Osteocyte (in vitro differentiated cells): ENCODE results near the gene DDR2. TPM values are rescaled to one million over a fixed set of nuclear protein-coding genes. Genes with fewer than 3 reads are reported as not detected.

ENCODE experiments used
- DNase-seq: peaks from one replicate; pipeline ENCODE4 v3.0.0; 2021; ENCODE audit warnings: mixed read lengths; ENCODE audit not compliant: unreplicated experiment; ENCODE audit errors: extremely low spot score
- H3K27ac Mint-ChIP-seq: one replicate; pipeline ENCODE4 v1.8.0; 2021; ENCODE audit warnings: mild to moderate bottlenecking, mixed read lengths; ENCODE audit not compliant: unreplicated experiment
- H3K27me3 Mint-ChIP-seq: one replicate; pipeline ENCODE4 v1.8.0; 2021; ENCODE audit warnings: mixed read lengths; ENCODE audit not compliant: unreplicated experiment
- H3K36me3 Mint-ChIP-seq: one replicate; pipeline ENCODE4 v1.8.0; 2021; ENCODE audit warnings: mixed read lengths; ENCODE audit not compliant: unreplicated experiment
- H3K4me1 Mint-ChIP-seq: one replicate; pipeline ENCODE4 v1.8.0; 2021; ENCODE audit warnings: mixed read lengths; ENCODE audit not compliant: unreplicated experiment
- H3K4me3 Mint-ChIP-seq: one replicate; pipeline ENCODE4 v1.8.0; 2021; ENCODE audit warnings: mild to moderate bottlenecking, moderate library complexity, mixed read lengths; ENCODE audit not compliant: unreplicated experiment
- H3K9me3 Mint-ChIP-seq: one replicate; pipeline ENCODE4 v1.8.0; 2021; ENCODE audit warnings: mixed read lengths; ENCODE audit not compliant: unreplicated experiment
- total RNA-seq: library from RNA; stranded (reverse); gene quantifications from 2 replicates; pipeline ENCODE4 v1.2.1, GENCODE V29; 2021
- TF ChIP-seq, protein P1 (sequence below): fragments of 200-600 bp; sonication (generic); IDR thresholded peaks from 2 replicates; pipeline ENCODE4 v1.5.0; 2021; ENCODE audit warnings: antibody characterized with exemption, mild to moderate bottlenecking, moderate library complexity

The DDR2 gene
- total RNA-seq, 1 donor from 2014 or later, result 173 TPM

DNA sequence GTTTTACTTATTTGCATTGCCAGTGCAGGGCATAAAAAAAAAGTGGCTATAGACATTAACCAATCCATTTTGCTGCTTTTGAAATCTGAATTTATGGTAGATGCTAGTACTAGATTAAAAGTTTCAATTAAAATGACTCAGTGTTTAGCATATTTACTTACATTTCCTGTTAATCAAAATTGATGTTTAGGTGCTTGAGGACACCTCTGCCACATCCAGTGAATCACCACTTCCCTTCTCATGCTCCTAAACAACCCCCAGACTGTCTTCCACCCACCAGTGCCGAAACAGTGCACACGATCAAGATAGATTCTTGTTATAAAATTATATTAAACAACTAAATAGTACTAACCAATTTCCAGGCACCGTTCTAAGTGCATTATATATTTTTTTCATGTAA, 191.0 kb downstream of the DDR2 start:
- TF ChIP-seq, protein P1, sequence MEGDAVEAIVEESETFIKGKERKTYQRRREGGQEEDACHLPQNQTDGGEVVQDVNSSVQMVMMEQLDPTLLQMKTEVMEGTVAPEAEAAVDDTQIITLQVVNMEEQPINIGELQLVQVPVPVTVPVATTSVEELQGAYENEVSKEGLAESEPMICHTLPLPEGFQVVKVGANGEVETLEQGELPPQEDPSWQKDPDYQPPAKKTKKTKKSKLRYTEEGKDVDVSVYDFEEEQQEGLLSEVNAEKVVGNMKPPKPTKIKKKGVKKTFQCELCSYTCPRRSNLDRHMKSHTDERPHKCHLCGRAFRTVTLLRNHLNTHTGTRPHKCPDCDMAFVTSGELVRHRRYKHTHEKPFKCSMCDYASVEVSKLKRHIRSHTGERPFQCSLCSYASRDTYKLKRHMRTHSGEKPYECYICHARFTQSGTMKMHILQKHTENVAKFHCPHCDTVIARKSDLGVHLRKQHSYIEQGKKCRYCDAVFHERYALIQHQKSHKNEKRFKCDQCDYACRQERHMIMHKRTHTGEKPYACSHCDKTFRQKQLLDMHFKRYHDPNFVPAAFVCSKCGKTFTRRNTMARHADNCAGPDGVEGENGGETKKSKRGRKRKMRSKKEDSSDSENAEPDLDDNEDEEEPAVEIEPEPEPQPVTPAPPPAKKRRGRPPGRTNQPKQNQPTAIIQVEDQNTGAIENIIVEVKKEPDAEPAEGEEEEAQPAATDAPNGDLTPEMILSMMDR, result no peak
- DNase-seq, result no peak
- Mint-ChIP-seq H3K4me1 (peaks cover 9% of the 10 kb centered on the region), H3K27ac (no peak overlapping the region), H3K27me3 (peaks cover 7% of the 10 kb centered on the region), H3K36me3 (no peaks in the 10 kb centered on the region), H3K9me3 (peaks cover 3% of the 10 kb centered on the region), H3K4me3 (no peak overlapping the region)

DNA sequence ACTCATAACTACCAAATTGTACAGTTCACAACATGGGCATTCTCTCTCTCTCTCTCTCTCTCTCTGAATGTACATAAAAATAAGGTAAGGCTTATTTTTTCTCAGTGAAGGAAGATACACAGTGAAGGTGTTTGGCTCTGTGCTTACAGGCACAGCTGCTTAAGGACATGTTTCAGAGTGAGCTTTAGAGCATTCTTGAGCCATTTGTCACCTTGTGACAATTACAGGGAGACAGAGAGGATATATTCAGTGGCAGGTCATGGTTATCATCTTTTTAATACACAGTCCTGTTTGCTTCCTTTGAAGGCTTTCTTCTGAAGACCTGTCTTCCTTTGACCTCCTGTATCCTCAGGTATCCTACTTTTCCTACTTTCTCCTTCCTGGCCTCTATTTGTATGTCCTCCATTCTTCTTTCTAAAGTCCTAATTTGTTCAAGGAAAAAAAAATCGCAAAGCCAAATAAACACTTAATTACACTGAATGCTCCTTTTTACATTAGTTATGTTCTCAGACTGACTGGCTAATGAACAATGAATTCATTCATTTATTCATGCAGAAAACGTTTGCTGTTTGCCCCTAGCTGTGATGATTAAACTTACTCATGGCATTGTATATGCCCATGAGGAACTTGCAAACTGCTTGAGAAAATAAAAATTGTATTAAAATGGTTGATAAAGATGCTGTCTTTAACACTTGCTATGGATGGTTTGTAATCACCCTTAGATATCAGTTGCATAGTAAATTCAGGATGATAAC, 191.7 kb downstream of the DDR2 start:
- Mint-ChIP-seq H3K9me3 (peaks cover 3% of the 10 kb centered on the region), H3K36me3 (no peaks in the 10 kb centered on the region), H3K4me3 (no peak overlapping the region), H3K27me3 (peaks cover 13% of the 10 kb centered on the region), H3K27ac (no peak overlapping the region), H3K4me1 (peaks cover 9% of the 10 kb centered on the region)
- TF ChIP-seq, protein P1, result no peak
- DNase-seq, result no peak

DNA sequence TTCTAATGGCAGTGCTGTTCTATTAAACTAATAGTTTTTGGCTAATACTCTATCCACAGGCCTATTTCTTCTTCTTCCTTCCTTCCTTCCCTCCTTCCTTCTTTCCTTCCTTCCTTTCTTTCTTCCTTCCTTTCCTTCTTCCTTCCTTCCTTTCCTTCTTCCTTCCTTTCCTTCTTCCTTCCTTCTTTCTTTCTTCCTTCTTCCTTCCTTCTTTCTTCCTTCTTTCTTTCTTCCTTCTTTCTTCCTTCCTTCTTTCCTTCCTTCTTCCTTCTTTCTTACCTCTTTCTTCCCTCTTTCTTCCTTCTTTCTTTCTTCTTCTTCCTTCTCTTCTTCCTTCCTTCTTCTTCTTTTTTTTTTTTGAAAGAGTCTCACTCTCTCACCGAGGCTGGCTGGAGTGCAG, 197.0 kb downstream of the DDR2 start:
- DNase-seq, result no peak
- Mint-ChIP-seq H3K27me3 (peaks cover 19% of the 10 kb centered on the region), H3K4me3 (no peak overlapping the region), H3K9me3 (peaks cover 3% of the 10 kb centered on the region), H3K27ac (no peak overlapping the region), H3K36me3 (no peaks in the 10 kb centered on the region), H3K4me1 (no peaks in the 10 kb centered on the region)
- TF ChIP-seq, protein P1, result no peak

DNA sequence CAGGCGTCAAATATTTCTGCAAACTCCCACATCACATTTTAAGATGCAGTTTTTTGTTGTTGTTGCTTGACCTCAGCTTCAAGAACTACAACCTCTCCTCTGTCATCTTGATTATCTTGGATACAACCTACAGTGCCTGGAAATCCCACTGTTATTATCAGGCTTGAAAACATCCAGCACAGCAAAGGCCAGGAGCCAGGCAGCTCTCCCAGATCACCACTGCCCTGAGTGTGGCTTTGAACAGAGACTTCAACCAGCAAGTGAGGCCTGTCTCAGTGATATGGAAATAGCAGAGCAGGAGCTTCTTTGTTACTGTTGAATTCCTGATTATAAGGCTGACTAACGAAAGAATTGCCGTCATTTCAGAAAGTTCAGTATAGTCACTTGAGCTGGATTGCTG, 200.2 kb downstream of the DDR2 start:
- TF ChIP-seq, protein P1, result no peak
- H3K27ac Mint-ChIP-seq, result no peak overlapping the region
- no peak overlapping the region for H3K4me3 Mint-ChIP-seq
- H3K36me3 Mint-ChIP-seq, result no peaks in the 10 kb centered on the region
- H3K4me1 Mint-ChIP-seq, result peaks cover 3% of the 10 kb centered on the region
- DNase-seq, result no peak
- no peaks in the 10 kb centered on the region for H3K9me3 Mint-ChIP-seq
- H3K27me3 Mint-ChIP-seq, result peaks cover 19% of the 10 kb centered on the region

DNA sequence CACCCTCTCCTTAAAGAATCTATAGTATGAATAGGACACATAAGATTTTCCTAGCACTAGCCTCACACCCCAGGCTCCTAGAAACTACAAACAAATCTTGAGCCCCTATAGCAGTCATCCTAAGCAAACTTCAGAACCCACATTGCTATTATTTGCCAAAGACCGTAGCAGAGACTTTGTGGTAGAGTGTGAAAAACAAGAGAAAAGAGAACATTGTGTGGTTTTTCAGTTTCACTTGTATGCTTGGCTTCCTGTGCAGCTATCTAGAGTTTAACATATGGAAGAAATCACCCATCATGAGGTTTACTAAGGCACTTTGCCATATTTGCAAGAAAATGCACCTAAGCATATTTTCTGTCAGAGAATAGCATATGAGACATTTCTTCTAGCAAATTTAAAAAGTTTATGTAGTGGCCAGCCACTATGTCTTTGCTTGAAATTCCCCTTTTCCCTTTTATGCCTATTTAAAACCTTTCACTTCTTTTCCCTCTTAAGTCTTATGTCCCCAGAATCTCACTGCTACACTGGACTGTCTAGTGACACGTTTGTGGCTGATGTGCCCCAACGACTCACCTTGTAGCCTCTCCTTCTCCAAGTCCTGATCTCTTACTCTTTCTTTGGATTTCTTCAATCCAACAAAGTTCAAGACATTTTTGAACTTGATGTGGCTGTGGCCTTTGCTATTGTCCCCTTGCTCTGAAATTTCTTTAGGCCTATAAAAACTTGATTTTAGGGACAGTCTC, 203.1 kb downstream of the DDR2 start:
- H3K27me3 Mint-ChIP-seq, result peaks cover 3% of the 10 kb centered on the region
- H3K27ac Mint-ChIP-seq, result peak overlapping the region; percentile 39
- no peaks in the 10 kb centered on the region for H3K9me3 Mint-ChIP-seq
- H3K4me1 Mint-ChIP-seq, result peaks cover 3% of the 10 kb centered on the region
- no peak for DNase-seq
- TF ChIP-seq, protein P1, result no peak
- no peaks in the 10 kb centered on the region for H3K36me3 Mint-ChIP-seq
- H3K4me3 Mint-ChIP-seq, result no peak overlapping the region
